Activated B cell treated with CpG ODN at 0.5 μM for 24 hours (primary cell): ENCODE measurements around the gene CHAF1A. TPM values are rescaled to one million over a fixed set of nuclear protein-coding genes. Genes with fewer than 3 reads are reported as not detected.

Experiments
- ATAC-seq: fragments of 200-7000 bp; cut with Tn5 transposase; one replicate; pipeline ENCODE4 v1.10.0; 2021; ENCODE audit warnings: low read depth, mild to moderate bottlenecking, moderate library complexity
- CTCF ChIA-PET: fragments of 350-600 bp; sonication (Branson Sonifier 250); formaldehyde crosslinking; loops from one replicate; lab custom pipeline; 2021; ENCODE audit warnings: antibody characterized with exemption; lab: Charles Lee
- POLR2A ChIA-PET: fragments of 350-600 bp; sonication (Branson Sonifier 250); formaldehyde crosslinking; loops from one replicate; lab custom pipeline; 2021; ENCODE audit warnings: antibody characterized with exemption; lab: Charles Lee
- DNase-seq: peaks from one replicate; pipeline ENCODE4 v3.0.0; 2022
- H3K27ac Mint-ChIP-seq: one replicate; pipeline ENCODE4 v1.8.0; 2020; ENCODE audit warnings: mixed read lengths
- H3K27me3 Mint-ChIP-seq: one replicate; pipeline ENCODE4 v1.8.0; 2021; ENCODE audit warnings: mixed read lengths
- H3K36me3 Mint-ChIP-seq: one replicate; pipeline ENCODE4 v1.8.0; 2021; ENCODE audit warnings: low read depth, mixed read lengths
- H3K4me1 Mint-ChIP-seq: one replicate; pipeline ENCODE4 v1.8.0; 2021; ENCODE audit warnings: mixed read lengths
- H3K4me3 Mint-ChIP-seq: one replicate; pipeline ENCODE4 v1.8.0; 2020; ENCODE audit warnings: mild to moderate bottlenecking, mixed read lengths
- H3K9me3 Mint-ChIP-seq: one replicate; pipeline ENCODE4 v1.8.0; 2020; ENCODE audit warnings: mixed read lengths
- CTCF ChIP-seq: fragments of 200-600 bp; IDR thresholded peaks from one replicate; pipeline ENCODE4 v1.8.0; 2022; ENCODE audit warnings: antibody characterized with exemption, mild to moderate bottlenecking
- intact Hi-C: fragments of 100-400 bp; cut with micrococcal nuclease; formaldehyde crosslinking; loops from one replicate; pipeline ENCODE4 v1.15.1; 2024
- total RNA-seq: library from RNA; stranded (reverse); gene quantifications from 2 replicates; pipeline ENCODE4 v1.2.3, GENCODE V29; 2022

The CHAF1A gene
- total RNA-seq, 1 donor from 2014 or later: 19.2 TPM

GRCh38 chr19:4409123-4409933 lies 6.9 kb downstream of the CHAF1A start:
- TF ChIP-seq CTCF: no peak
- intact Hi-C loops: loop anchor here (10.0 kb wide), 1 partner anchor 425 kb away; the partner anchor contains the start of gene EEF2
- CTCF ChIA-PET: interaction anchor here (1.3 kb wide), 1 partner anchor 9 kb away, joined by 3 read pairs; the partner anchor contains the start of gene SH3GL1
- ATAC-seq (no peak), DNase-seq (no peak)
- H3K36me3 Mint-ChIP-seq: peaks cover 13% of the 10 kb centered on the region
- peaks cover 4% of the 10 kb centered on the region for H3K4me1 Mint-ChIP-seq
- no peak overlapping the region for H3K4me3 Mint-ChIP-seq
- no peaks in the 10 kb centered on the region for H3K27me3 Mint-ChIP-seq
- H3K9me3 Mint-ChIP-seq: no peaks in the 10 kb centered on the region
- POLR2A ChIA-PET: no interaction called here
- H3K27ac Mint-ChIP-seq: no peak overlapping the region

GRCh38 chr19:4413588-4413987 lies 11.1 kb downstream of the CHAF1A start:
- Mint-ChIP-seq H3K9me3 (no peaks in the 10 kb centered on the region), H3K27ac (no peak overlapping the region), H3K4me3 (no peak overlapping the region), H3K36me3 (peaks cover 14% of the 10 kb centered on the region), H3K4me1 (no peaks in the 10 kb centered on the region), H3K27me3 (no peaks in the 10 kb centered on the region)
- intact Hi-C loops: no loop called here
- TF ChIP-seq CTCF: no peak
- no peak for ATAC-seq
- CTCF ChIA-PET: interaction anchor here (0.7 kb wide), 1 partner anchor 62 kb away, joined by 3 read pairs; no protein-coding TSS in a partner anchor
- POLR2A ChIA-PET: interaction anchor here (0.8 kb wide), 1 partner anchor 12 kb away, joined by 3 read pairs; no protein-coding TSS in a partner anchor
- DNase-seq: no peak

GRCh38 chr19:4414144-4414799 lies 11.8 kb downstream of the CHAF1A start:
- POLR2A ChIA-PET: no interaction called here
- CTCF ChIA-PET: no interaction called here
- Mint-ChIP-seq H3K9me3 (no peaks in the 10 kb centered on the region), H3K4me3 (no peak overlapping the region), H3K27ac (no peak overlapping the region), H3K4me1 (no peaks in the 10 kb centered on the region), H3K27me3 (no peaks in the 10 kb centered on the region), H3K36me3 (peaks cover 10% of the 10 kb centered on the region)
- ATAC-seq (no peak), DNase-seq (no peak)
- TF ChIP-seq CTCF: no peak
- intact Hi-C loops: no loop called here

- Mint-ChIP-seq H3K36me3 (peaks cover 11% of the 10 kb centered on the region), H3K4me1 (no peaks in the 10 kb centered on the region), H3K4me3 (no peak overlapping the region), H3K27ac (no peak overlapping the region), H3K9me3 (no peaks in the 10 kb centered on the region), H3K27me3 (no peaks in the 10 kb centered on the region)
- ChIA-PET POLR2A (no interaction called here), CTCF (no interaction called here)
- intact Hi-C loops: no loop called here
- no peak for ATAC-seq
- DNase-seq: no peak
- TF ChIP-seq CTCF: no peak
Measured at GRCh38 chr19:4414800-4415321, 12.4 kb downstream of the CHAF1A start.

- ATAC-seq (no peak), DNase-seq (no peak)
- no peak for TF ChIP-seq CTCF
- Mint-ChIP-seq H3K27ac (no peak overlapping the region), H3K9me3 (no peaks in the 10 kb centered on the region), H3K4me1 (no peaks in the 10 kb centered on the region), H3K4me3 (no peak overlapping the region), H3K27me3 (no peaks in the 10 kb centered on the region), H3K36me3 (peaks cover 10% of the 10 kb centered on the region)
- intact Hi-C loops: no loop called here
- ChIA-PET POLR2A (no interaction called here), CTCF (no interaction called here)
Measured at GRCh38 chr19:4415352-4415751, 12.9 kb downstream of the CHAF1A start.
